Measurements from ENCODE around the gene FHIT.

The FHIT gene

DNA sequence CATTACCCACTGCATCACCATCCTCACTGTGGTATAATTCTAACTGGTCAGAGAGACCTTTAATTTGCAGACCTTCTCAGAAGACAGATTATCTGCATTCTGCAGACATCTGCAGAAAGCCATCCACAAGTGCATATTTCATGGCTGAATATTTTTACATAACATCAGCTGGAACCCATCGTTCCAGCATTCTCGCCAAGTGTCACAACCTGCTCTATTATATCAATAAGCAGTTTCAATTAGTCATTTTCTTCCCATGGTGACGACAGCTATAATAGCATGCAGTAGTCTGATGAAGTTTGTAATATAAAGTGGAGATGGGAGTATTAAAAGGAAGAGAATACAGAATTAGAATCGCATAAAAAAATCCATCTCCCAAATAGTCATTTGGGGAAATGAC, 334.7 kb downstream of the FHIT start:
- TF ChIP-seq GATA3 (IDR thresholded peaks at IDR 0.05; ENCODE audit: low read depth, low read length) (no peak), GATA2 (IDR thresholded peaks at IDR 0.05; ENCODE audit: low read depth, low read length) (no peak)

DNA sequence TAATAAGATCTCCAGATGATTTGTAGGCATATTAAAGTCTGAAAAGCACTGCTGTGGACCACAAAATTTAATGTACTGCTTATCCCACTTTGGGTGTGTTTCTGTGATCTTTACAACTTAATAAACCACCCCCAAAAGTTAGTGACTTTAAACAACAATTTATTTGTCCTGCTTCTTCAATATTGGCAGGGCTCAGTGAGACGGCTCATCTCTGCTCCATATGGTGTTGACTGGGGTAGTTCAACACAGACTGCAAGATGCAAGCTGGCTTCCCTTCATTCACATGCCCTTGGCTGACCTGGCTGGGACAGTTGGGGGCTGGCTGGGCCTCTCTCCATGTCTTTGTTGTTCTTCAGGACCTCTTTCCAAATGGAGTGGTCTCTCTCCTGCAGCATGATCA, 337.8 kb downstream of the FHIT start:
- no peak for TF ChIP-seq GATA2 (IDR thresholded peaks at IDR 0.05; ENCODE audit: low read depth, low read length)
- no peak for TF ChIP-seq GATA3 (IDR thresholded peaks at IDR 0.05; ENCODE audit: low read depth, low read length)

DNA sequence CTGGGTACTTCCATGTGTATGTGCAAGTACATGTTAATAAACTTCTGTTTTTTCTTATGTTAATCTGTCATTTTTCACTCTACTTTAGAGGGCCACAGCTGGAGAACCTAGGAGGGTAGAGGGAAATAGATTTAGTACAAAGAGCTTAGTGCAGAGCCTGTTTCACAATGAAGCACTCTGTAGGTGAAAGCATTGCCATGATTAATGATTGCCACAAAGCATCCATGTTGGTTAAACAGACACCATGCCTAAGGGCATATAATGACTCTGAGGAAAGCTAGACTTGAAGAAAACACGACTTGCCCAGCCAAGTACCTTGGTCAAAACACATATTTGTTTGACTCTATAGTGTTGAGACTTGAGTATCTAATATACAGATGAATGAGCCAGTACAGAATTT, 338.4 kb downstream of the FHIT start:
- no peak for TF ChIP-seq GATA2 (IDR thresholded peaks at IDR 0.05; ENCODE audit: low read depth, low read length)
- no peak for TF ChIP-seq GATA3 (IDR thresholded peaks at IDR 0.05; ENCODE audit: low read depth, low read length)

DNA sequence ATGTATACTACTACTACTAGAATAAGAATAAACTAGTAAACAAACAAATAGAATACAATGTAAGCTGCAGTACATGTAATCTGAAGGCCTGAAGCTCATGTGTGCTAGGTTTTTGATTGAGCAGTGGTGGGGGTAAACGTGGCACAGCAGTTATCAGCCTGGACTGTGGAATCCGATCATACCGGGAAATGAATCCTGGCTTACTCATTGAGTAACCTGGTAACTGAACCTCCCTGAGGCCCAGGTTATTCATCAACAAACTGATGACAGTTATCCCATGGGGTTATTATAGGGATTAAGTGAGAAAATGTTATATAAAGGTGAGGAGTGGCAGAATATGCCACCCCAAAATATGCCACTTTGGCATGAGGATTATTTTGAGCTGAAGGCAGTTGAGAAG, 339.1 kb downstream of the FHIT start:
- TF ChIP-seq GATA3 (IDR thresholded peaks at IDR 0.05; ENCODE audit: low read depth, low read length) (no peak), GATA2 (IDR thresholded peaks at IDR 0.05; ENCODE audit: low read depth, low read length) (no peak)

DNA sequence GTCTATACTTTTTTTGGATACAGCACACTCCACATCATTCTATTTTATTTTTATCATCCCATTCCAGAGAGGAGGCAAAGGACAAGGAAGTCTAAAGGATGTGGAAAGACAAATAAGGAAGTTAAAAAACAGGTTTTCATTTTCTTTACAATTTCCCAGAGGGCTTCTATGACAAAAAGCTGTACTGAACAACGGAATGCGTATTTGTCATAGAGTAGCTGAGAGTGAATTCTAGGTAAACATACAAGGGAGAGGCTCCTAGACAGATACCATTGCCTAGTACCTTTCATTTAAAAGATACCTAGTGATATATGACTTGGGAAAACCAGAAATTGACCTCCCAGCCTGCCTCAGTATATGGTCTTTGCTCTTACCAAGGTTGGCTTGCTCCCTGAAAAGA, 341.7 kb downstream of the FHIT start:
- TF ChIP-seq GATA2 (IDR thresholded peaks at IDR 0.05; ENCODE audit: low read depth, low read length) (no peak), GATA3 (IDR thresholded peaks at IDR 0.05; ENCODE audit: low read depth, low read length) (no peak)

DNA sequence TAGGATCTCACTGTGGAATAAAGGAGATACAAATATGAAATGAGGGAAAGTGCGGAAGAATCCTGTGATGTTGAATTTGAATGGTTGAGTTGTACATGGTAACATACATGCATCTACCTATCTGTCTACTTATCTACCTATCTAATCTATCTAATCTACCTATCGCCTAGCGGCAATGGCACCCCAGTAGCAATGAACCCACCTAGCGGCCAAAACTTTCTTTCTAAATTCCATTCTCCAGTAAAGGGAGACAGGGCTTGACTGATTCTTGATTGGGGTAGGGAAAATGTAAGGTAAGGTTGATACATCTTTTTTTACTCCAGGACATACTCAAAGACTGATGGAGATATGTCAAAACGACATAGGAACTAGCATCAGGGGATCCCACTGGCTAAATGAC, 345.0 kb downstream of the FHIT start:
- TF ChIP-seq GATA3 (IDR thresholded peaks at IDR 0.05; ENCODE audit: low read depth, low read length) = no peak
- TF ChIP-seq GATA2 (IDR thresholded peaks at IDR 0.05; ENCODE audit: low read depth, low read length) = no peak

DNA sequence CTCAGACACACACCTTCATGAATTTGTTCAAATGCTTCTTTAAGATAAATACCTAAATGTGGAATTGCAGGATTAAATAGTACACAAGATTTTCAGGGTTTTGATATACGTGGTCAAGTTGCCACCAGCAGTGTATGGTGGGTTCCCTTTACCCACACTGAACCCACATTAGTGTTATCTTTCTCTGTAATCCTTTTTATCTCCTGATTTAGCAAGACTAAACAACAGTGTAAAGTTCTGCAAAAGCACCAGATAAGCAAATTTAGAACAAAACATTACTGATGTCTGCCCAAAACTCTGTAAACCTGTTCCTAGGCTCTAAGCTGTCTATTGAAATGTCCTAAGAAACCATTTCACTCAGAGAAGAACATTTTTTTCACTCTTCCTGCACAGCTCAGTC, 352.9 kb downstream of the FHIT start:
- TF ChIP-seq GATA3 (IDR thresholded peaks at IDR 0.05; ENCODE audit: low read depth, low read length) = no peak
- TF ChIP-seq GATA2 (IDR thresholded peaks at IDR 0.05; ENCODE audit: low read depth, low read length) = no peak

DNA sequence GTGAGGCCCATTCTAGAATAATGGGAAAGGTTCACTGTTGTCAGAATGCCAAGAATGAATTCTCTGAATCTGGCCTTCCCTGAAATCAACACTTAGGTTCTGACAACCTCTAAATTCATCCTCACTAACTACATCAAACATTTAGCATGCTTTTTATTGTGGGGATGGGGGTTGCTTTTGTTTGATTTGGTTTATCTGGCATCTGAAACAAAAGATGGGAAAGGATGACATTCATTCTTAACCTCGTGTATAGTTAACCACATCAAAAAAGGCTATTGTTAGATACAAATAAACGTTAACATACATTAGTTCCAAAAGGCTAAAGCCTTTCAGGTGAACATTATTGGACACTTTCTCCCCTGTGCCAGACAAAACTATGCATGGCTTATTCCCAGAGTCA, 357.3 kb downstream of the FHIT start:
- TF ChIP-seq GATA2 (IDR thresholded peaks at IDR 0.05; ENCODE audit: low read depth, low read length) (no peak), GATA3 (IDR thresholded peaks at IDR 0.05; ENCODE audit: low read depth, low read length) (no peak)

DNA sequence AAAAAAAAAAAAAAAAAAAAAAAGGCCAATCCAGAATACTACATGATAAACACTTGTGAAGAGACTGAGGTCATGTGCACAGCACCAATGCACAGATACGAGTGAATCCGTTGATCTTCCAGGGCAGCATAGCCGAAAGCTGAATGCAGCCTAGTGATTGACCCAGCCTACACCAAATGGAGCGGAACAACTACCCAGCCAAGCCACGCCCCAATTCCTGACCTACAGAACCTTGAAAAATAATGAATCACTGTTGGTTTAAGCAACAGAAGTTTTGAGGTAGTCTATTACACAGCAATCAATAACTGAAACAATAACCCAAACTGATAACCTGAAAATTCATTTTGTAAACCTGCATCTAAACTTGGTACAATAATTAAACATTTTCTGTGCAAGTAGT, 361.0 kb downstream of the FHIT start:
- TF ChIP-seq GATA3 (IDR thresholded peaks at IDR 0.05; ENCODE audit: low read depth, low read length) (no peak), GATA2 (IDR thresholded peaks at IDR 0.05; ENCODE audit: low read depth, low read length) (no peak)

DNA sequence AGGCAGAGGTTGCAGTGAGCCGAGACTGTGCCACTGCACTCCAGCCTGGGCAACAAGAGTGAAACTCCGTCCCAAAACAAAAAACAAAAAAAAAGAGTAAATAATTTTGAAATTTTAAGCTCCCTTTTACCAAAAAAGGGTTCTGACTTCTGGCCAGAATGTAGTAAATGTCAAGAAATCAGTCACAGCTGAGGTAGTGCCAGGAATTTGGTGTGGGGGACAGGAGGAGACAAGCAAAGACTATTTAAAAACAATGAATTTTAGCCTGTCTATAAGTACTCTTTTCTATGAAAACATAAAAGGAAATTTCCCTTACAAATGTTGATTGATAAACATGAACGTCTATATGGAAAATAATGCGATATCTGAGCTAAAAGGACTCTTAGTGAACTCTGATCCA, 363.7 kb downstream of the FHIT start:
- TF ChIP-seq GATA3 (IDR thresholded peaks at IDR 0.05; ENCODE audit: low read depth, low read length) (no peak), GATA2 (IDR thresholded peaks at IDR 0.05; ENCODE audit: low read depth, low read length) (no peak)

DNA sequence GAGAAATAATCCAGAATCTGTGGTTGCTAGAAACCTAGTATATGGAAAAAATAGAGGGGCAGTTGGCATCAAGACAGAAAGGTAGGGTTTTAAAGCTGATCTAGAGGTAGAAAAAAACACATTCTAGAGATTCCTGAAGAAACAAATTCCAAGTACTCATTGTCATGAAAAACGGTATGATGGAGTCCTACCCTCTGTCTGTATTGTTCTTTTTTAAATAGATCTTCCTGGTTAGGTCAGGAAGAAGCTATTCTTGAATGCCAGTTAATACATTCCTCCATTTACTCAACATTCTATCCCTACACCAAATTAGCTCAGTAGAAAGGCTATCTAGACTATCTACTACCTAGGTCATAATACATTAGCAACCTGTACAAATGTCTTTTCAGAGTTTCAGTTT, 364.7 kb downstream of the FHIT start:
- no peak for TF ChIP-seq GATA3 (IDR thresholded peaks at IDR 0.05; ENCODE audit: low read depth, low read length)
- no peak for TF ChIP-seq GATA2 (IDR thresholded peaks at IDR 0.05; ENCODE audit: low read depth, low read length)

DNA sequence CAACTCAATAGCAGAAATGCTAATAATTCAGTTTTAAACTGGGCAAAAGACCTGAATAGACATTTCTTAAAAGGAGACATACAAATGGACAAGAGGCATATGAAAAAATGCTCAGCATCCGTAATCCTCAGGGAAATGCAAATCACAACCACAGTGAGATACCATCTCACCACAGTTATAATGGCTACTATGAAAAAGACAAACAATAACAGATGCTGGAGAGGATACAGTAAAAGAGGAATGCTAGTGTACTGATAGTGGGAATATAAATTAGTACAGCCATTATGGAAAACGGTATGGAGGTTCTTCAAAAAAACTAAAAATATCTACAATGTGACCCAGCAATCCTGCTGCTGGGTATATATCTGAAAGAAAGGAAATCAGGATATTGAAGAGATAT, 367.2 kb downstream of the FHIT start:
- TF ChIP-seq GATA2 (IDR thresholded peaks at IDR 0.05; ENCODE audit: low read depth, low read length) (no peak), GATA3 (IDR thresholded peaks at IDR 0.05; ENCODE audit: low read depth, low read length) (no peak)

DNA sequence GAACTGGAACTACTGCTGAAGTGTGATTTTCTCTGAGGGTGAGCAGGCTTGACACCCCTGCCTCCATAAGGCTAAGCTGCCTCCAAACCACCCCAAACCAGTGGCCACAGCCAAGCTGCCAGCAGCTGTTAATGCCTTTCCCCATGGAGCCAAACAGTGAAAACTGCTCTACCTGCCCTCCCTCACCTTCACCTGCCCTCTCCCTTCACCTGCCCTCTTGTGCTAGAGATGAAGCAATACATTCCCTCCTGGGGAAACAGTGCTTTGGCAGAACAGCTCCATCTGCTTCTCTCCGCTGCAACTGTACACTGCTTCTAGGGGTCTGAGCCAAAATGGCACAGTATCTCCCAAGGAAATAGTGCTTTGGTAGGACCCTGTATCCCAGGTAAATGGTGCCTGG, 374.1 kb downstream of the FHIT start:
- TF ChIP-seq GATA2 (IDR thresholded peaks at IDR 0.05; ENCODE audit: low read depth, low read length) = no peak
- TF ChIP-seq GATA3 (IDR thresholded peaks at IDR 0.05; ENCODE audit: low read depth, low read length) = no peak

DNA sequence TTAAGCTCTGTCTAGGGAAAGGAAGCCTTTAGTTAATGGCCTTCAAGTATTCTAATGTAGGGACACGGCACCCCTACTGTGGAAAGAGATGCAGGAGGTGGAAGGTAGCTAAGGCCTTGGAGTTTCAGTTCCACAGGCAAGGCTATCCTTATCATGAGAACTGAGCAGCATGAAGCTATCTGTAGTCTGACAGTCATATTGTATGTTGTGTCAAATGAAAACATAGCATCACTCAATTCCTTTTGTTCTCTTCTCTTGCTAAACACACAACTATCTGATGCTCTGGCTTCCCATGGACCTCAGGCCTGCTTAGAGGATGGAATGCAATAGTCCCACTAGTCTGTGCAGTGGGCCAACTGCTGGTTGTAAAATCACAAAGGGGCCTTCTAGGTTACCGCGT, 380.9 kb downstream of the FHIT start:
- no peak for TF ChIP-seq GATA2 (IDR thresholded peaks at IDR 0.05; ENCODE audit: low read depth, low read length)
- TF ChIP-seq GATA3 (IDR thresholded peaks at IDR 0.05; ENCODE audit: low read depth, low read length) = no peak

DNA sequence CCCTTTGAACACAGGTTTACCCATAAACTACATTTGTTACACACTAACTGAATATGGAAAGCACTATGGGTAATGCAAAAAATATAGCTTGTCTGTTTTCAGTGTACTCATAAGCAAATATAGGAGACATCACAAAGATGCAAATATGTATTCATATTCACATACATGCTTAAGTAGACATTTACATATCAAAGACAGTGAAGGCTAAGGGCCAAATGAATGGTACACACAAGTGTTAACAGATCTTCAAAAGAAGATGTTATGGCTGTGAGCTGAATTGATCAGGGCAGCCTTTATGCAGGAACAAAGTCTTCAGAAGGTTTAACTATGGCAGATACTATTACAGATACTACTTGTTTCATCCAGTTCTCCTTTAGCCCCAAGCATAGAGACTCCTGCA, 384.1 kb downstream of the FHIT start:
- no peak for TF ChIP-seq GATA2 (IDR thresholded peaks at IDR 0.05; ENCODE audit: low read depth, low read length)
- no peak for TF ChIP-seq GATA3 (IDR thresholded peaks at IDR 0.05; ENCODE audit: low read depth, low read length)

DNA sequence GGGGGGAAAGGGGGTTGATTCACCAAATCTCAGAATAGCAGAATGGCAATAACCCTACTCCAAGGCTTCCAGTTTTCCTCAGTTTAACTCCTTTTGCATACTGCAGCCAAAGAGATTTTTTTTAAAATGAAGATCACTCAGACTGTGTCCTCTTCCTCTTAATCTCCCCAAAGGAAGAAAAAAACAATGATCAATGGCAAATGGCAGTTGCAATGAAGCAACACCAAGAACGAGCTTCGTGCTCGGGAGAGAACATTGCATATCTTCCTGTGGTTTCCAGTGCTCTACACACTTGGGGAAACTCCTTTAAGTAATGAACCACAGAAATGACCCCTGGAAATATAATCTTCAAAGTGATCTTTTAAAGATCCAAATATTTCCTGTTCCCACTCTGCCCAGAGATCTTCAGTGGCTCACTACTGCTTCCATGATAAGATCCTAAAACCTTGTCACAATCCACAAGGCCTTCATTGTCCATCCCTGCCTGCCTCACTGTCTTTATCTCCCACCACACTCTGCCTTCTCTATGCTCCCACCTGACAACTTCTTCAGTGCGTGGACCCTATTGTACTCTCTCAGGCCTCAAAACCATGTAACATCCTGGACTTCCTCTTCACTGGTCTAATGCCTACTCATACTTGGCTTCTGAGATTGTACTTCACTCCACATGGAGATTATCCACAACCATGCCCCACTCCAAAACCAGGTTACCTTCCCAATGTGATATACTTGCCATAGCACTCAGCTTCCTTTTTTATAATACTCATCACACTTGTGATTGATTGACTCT, 394.8 kb downstream of the FHIT start:
- TF ChIP-seq GATA2 (IDR thresholded peaks at IDR 0.05; ENCODE audit: low read depth, low read length) = no peak
- no peak for TF ChIP-seq GATA3 (IDR thresholded peaks at IDR 0.05; ENCODE audit: low read depth, low read length)

All from SH-SY5Y (cell line).